Progenitor cell of endocrine pancreas (in vitro differentiated cells): ENCODE data around the gene NT5DC1. TPM values are rescaled to one million over a fixed set of nuclear protein-coding genes. Genes with fewer than 3 reads are reported as not detected.

Source experiments
- DNase-seq: peaks from one replicate; pipeline ENCODE4 v3.0.0; 2021; ENCODE audit warnings: low spot score; ENCODE audit not compliant: unreplicated experiment
- H3K27ac Mint-ChIP-seq: 2 replicates; pipeline ENCODE4 v1.8.0; 2021; ENCODE audit warnings: mild to moderate bottlenecking, moderate library complexity, mixed read lengths
- H3K27me3 Mint-ChIP-seq: 2 replicates; pipeline ENCODE4 v1.8.0; 2021; ENCODE audit warnings: mixed read lengths
- H3K36me3 Mint-ChIP-seq: 2 replicates; pipeline ENCODE4 v1.8.0; 2022; ENCODE audit warnings: mixed read lengths; ENCODE audit not compliant: insufficient read depth
- H3K4me1 Mint-ChIP-seq: 2 replicates; pipeline ENCODE4 v1.8.0; 2021; ENCODE audit warnings: low read depth, mixed read lengths
- H3K4me3 Mint-ChIP-seq: 2 replicates; pipeline ENCODE4 v1.8.0; 2021; ENCODE audit warnings: low read depth, mild to moderate bottlenecking, moderate library complexity, mixed read lengths
- H3K9me3 Mint-ChIP-seq: 2 replicates; pipeline ENCODE4 v1.8.0; 2021; ENCODE audit warnings: low read depth, mixed read lengths
- total RNA-seq: library from RNA; stranded (reverse); gene quantifications from 2 replicates; pipeline ENCODE4 v1.2.1, GENCODE V29; 2021
- TF ChIP-seq, protein P1 (sequence below): fragments of 200-600 bp; sonication (generic); IDR thresholded peaks from one replicate; pipeline ENCODE4 v1.5.0; 2021; ENCODE audit warnings: antibody characterized with exemption, mild to moderate bottlenecking; ENCODE audit not compliant: unreplicated experiment

NT5DC1 gene
- total RNA-seq, 1 donor from 2014 or later = 54.9 TPM

DNA sequence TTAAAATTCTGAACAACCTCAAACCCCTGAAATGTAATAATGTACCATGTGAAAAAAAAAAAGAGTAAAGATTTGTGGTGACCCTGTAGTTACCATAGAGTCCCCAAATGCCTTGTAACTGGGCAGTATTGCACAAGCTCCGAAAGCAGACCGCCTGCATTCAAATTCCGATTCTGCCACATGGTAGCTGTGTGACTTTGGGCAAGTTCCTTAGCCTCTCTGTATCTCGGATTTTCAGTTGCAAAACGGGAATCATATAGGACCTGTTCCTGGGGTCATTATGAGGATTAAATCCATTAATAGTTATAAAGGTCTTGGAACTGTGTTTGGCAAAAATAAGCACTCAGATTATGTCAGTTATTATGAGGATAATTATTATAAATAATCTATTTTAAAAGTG is 109.7 kb downstream of the NT5DC1 start:
- peaks cover 3% of the 10 kb centered on the region for H3K4me1 Mint-ChIP-seq

DNA sequence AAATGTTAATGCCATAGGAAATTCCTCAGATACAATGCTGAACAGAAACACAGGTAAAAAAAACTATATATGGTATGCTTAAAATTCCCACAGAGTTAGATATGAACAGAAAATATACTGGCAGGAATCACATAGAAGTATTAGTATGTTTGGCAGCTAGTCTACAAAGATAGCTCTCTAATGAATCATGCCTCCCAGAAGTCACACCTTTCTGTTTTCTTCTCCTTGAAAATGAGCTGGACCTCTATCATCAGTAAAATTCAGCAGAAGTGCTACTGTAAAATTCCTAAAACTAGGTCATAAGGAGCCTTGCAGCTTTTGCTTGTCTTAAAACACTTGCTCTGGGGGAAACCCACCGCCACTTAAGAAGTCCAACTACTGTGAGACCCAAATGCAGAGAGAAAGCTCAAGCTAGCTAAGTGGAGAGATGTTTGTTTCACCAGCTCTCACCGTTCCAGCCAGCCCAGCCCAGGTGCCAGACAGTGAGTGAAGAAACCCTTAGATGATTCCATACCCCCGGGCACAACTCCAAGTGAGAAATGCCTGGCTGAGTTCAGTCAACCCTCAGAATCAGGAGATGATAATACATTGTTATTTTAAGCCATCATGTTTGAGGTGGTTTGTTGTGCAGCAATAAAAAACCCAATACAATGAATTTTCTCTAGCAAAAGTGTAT is 110.2 kb downstream of the NT5DC1 start:
- no peaks in the 10 kb centered on the region for H3K36me3 Mint-ChIP-seq
- peaks cover 3% of the 10 kb centered on the region for H3K4me1 Mint-ChIP-seq
- no peaks in the 10 kb centered on the region for H3K9me3 Mint-ChIP-seq
- TF ChIP-seq, protein P1, sequence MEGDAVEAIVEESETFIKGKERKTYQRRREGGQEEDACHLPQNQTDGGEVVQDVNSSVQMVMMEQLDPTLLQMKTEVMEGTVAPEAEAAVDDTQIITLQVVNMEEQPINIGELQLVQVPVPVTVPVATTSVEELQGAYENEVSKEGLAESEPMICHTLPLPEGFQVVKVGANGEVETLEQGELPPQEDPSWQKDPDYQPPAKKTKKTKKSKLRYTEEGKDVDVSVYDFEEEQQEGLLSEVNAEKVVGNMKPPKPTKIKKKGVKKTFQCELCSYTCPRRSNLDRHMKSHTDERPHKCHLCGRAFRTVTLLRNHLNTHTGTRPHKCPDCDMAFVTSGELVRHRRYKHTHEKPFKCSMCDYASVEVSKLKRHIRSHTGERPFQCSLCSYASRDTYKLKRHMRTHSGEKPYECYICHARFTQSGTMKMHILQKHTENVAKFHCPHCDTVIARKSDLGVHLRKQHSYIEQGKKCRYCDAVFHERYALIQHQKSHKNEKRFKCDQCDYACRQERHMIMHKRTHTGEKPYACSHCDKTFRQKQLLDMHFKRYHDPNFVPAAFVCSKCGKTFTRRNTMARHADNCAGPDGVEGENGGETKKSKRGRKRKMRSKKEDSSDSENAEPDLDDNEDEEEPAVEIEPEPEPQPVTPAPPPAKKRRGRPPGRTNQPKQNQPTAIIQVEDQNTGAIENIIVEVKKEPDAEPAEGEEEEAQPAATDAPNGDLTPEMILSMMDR = no peak
- H3K4me3 Mint-ChIP-seq = no peak overlapping the region
- DNase-seq = no peak
- H3K27ac Mint-ChIP-seq = no peak overlapping the region
- no peaks in the 10 kb centered on the region for H3K27me3 Mint-ChIP-seq

More for the DNA sequence above, 109.7 kb downstream of the NT5DC1 start:
- H3K27ac Mint-ChIP-seq = no peak overlapping the region
- TF ChIP-seq, protein P1 = no peak
- H3K36me3 Mint-ChIP-seq = no peaks in the 10 kb centered on the region
- no peaks in the 10 kb centered on the region for H3K9me3 Mint-ChIP-seq
- DNase-seq = no peak
- H3K4me3 Mint-ChIP-seq = no peak overlapping the region
- no peaks in the 10 kb centered on the region for H3K27me3 Mint-ChIP-seq

DNA sequence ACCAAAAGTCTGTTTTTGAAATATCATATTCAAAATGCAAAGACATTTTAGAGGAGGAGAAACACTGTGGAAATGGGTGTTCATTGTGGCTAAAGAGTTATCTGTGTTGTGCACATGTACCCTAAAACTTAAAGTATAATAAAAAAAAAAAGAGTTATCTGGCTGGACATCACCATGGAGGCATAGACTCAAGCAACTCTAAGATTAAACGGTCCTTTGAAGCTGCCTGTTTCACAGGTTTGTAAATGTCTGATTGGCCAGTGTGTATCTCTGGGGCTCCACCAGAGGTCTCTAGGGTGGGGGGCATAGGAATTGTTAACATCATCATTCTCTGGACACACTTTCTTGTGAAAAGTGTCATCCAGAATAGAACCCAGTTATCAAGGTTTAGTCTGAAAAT is 114.0 kb downstream of the NT5DC1 start:
- TF ChIP-seq, protein P1 = no peak
- no peaks in the 10 kb centered on the region for H3K27me3 Mint-ChIP-seq

DNA sequence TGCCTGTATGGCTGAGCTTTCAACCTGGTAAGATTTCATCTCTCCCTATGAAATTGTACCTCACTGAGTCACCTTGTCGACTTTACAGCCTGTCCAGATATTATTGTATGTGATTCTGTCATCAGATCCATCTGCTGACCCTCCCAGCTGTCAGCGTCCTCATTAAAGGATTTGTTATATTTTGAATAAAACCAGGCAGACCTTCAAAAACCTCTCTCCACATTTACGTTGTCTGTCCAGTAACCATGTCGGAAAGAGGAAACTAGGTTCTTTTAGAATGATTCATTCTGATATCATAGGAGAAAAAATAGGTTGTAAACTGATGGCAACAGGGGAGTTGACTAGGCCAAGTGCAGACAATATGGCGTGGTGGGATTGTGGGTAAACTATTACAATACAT is 114.8 kb downstream of the NT5DC1 start:
- Mint-ChIP-seq H3K27me3 (no peaks in the 10 kb centered on the region), H3K36me3 (no peaks in the 10 kb centered on the region), H3K9me3 (no peaks in the 10 kb centered on the region), H3K27ac (no peak overlapping the region), H3K4me3 (no peak overlapping the region), H3K4me1 (peaks cover 6% of the 10 kb centered on the region)
- TF ChIP-seq, protein P1 = no peak
- no peak for DNase-seq

More for the DNA sequence above, 114.0 kb downstream of the NT5DC1 start:
- no peak overlapping the region for H3K27ac Mint-ChIP-seq
- DNase-seq = no peak
- peaks cover 6% of the 10 kb centered on the region for H3K4me1 Mint-ChIP-seq
- H3K36me3 Mint-ChIP-seq = no peaks in the 10 kb centered on the region
- no peak overlapping the region for H3K4me3 Mint-ChIP-seq
- no peaks in the 10 kb centered on the region for H3K9me3 Mint-ChIP-seq

DNA sequence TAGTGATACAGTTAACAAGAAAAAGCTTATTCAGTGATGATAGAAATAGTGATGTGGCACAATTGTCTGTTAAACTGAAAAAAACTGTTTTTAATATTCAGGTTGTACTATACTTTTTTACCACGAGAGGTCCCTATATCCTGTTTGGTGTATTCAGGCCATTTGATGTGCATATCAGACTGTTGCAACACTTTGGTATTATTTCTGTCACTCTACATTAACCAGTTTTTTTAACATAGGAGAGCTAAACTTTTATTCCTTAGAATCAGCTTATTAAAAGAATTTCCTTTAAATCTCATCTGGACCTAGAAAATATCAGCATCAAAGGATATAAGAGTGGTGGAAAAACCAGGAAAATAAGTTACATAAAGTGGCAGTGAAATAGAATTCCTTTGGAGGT is 116.4 kb downstream of the NT5DC1 start:
- Mint-ChIP-seq H3K4me1 (peaks cover 4% of the 10 kb centered on the region), H3K36me3 (no peaks in the 10 kb centered on the region), H3K9me3 (no peaks in the 10 kb centered on the region), H3K27ac (peak overlapping the region; percentile 91), H3K27me3 (no peaks in the 10 kb centered on the region), H3K4me3 (no peak overlapping the region)
- TF ChIP-seq, protein P1 = peak; percentile 63
- DNase-seq = no peak
